IMR-90 (cell line): Measurements from ENCODE around the gene KRT83. TPM values are rescaled to one million over a fixed set of nuclear protein-coding genes. Genes with fewer than 3 reads are reported as not detected.

Experiments used
- ATAC-seq: fragments of 200-7000 bp; cut with Tn5 transposase; 2 replicates; pipeline ENCODE4 v1.9.1; 2020; ENCODE audit warnings: low read depth, mild to moderate bottlenecking, moderate library complexity
- BruUV-seq: library from RNA; stranded (reverse); fragments of 400-500 nt; replicated peaks from 2 replicates; lab custom pipeline; 2021; lab: Mats Ljungman, UMichigan
- CTCF ChIA-PET: fragments of 300-600 bp; formaldehyde crosslinking; extraction: SDS; loops from one replicate; lab custom pipeline; 2021; ENCODE audit warnings: antibody characterized with exemption; lab: Yijun Ruan, JAX
- POLR2A ChIA-PET: fragments of 300-600 bp; sonication (Branson Sonifier 250); formaldehyde crosslinking; loops from one replicate; lab custom pipeline; 2022; ENCODE audit warnings: antibody characterized with exemption; ENCODE audit not compliant: unreplicated experiment; lab: Charles Lee
- DNase-seq: peaks from one replicate; pipeline ENCODE4 v3.0.0; 2013
- H2AFZ ChIP-seq: replicated peaks from 2 replicates; pipeline ENCODE3; 2013; ENCODE audit warnings: low read length, mild to moderate bottlenecking; ENCODE audit not compliant: poor library complexity
- H2AK5ac ChIP-seq: 2 replicates; pipeline ENCODE4 v1.6.1; 2013; ENCODE audit warnings: low read depth, low read length, inconsistent platforms
- H2AK9ac ChIP-seq: replicated peaks from 2 replicates; pipeline ENCODE3; 2013; ENCODE audit warnings: mild to moderate bottlenecking, low read depth, low read length, moderate library complexity; ENCODE audit not compliant: poor library complexity
- H2BK120ac ChIP-seq: 2 replicates; pipeline ENCODE4 v1.6.1; 2013; ENCODE audit warnings: low read depth, low read length, inconsistent platforms
- H2BK15ac ChIP-seq: 3 replicates; pipeline ENCODE4 v1.6.1; 2013; ENCODE audit warnings: low read depth, low read length, inconsistent platforms
- H2BK20ac ChIP-seq: 2 replicates; pipeline ENCODE4 v1.6.1; 2013; ENCODE audit warnings: low read depth, mild to moderate bottlenecking, inconsistent platforms, low read length, moderate library complexity
- H2BK5ac ChIP-seq: 2 replicates; pipeline ENCODE4 v1.6.1; 2013; ENCODE audit warnings: mild to moderate bottlenecking, low read depth, low read length, inconsistent platforms; ENCODE audit not compliant: poor library complexity, severe bottlenecking
- H3K14ac ChIP-seq: replicated peaks from 2 replicates; pipeline ENCODE4 v1.6.1; 2013; ENCODE audit warnings: low read depth, low read length, inconsistent platforms
- H3K18ac ChIP-seq: 2 replicates; pipeline ENCODE4 v1.6.1; 2013; ENCODE audit warnings: low read depth, low read length, control low read depth
- H3K23ac ChIP-seq: 2 replicates; pipeline ENCODE4 v1.6.1; 2013; ENCODE audit warnings: low read depth, low read length, inconsistent platforms
- H3K27ac ChIP-seq: 2 replicates; pipeline ENCODE4 v1.5.1; 2013; ENCODE audit warnings: mild to moderate bottlenecking, control low read depth, low read length; ENCODE audit not compliant: insufficient read depth
- H3K27me3 ChIP-seq: 2 replicates; pipeline ENCODE4 v1.6.1; 2013; ENCODE audit warnings: low read length; ENCODE audit not compliant: control insufficient read depth, insufficient read depth
- H3K36me3 ChIP-seq: 2 replicates; pipeline ENCODE4 v1.6.1; 2013; ENCODE audit warnings: low read length, mixed read lengths; ENCODE audit not compliant: control insufficient read depth, insufficient read depth
- H3K4ac ChIP-seq: 2 replicates; pipeline ENCODE4 v1.6.1; 2013; ENCODE audit warnings: low read depth, low read length, inconsistent platforms
- H3K4me1 ChIP-seq: 2 replicates; pipeline ENCODE4 v1.6.1; 2013; ENCODE audit warnings: low read length, mixed read lengths; ENCODE audit not compliant: control insufficient read depth, insufficient read depth
- H3K4me2 ChIP-seq: 2 replicates; pipeline ENCODE4 v1.6.1; 2013; ENCODE audit warnings: low read depth, mild to moderate bottlenecking, control low read depth, low read length, moderate library complexity
- H3K4me3 ChIP-seq: 2 replicates; pipeline ENCODE4 v1.5.1; 2013; ENCODE audit warnings: low read depth, mild to moderate bottlenecking, control low read depth, low read length, moderate library complexity; ENCODE audit not compliant: insufficient read depth
- H3K56ac ChIP-seq: 2 replicates; pipeline ENCODE4 v1.6.1; 2013; ENCODE audit warnings: low read length, inconsistent platforms; ENCODE audit not compliant: insufficient read depth; ENCODE audit errors: extremely low read depth
- H3K79me1 ChIP-seq, 2 experiments: 2 replicates each; pipeline ENCODE4 v1.6.1; 2013; ENCODE audit warnings: low read length in 2 of 2, inconsistent platforms in 1 of 2, low read depth in 1 of 2
- H3K9ac ChIP-seq: 2 replicates; pipeline ENCODE4 v1.6.1; 2013; ENCODE audit warnings: low read depth, low read length, control low read depth
- H3K9me1 ChIP-seq: 2 replicates; pipeline ENCODE4 v1.6.1; 2013; ENCODE audit warnings: low read length, inconsistent platforms; ENCODE audit not compliant: insufficient read depth
- H3K9me3 ChIP-seq: 2 replicates; pipeline ENCODE4 v1.6.1; 2013; ENCODE audit warnings: low read length; ENCODE audit not compliant: control insufficient read depth, insufficient read depth
- H4K20me1 ChIP-seq: 2 replicates; pipeline ENCODE4 v1.6.1; 2013; ENCODE audit warnings: low read length, inconsistent platforms; ENCODE audit not compliant: insufficient read depth
- H4K5ac ChIP-seq: 2 replicates; pipeline ENCODE4 v1.6.1; 2013; ENCODE audit warnings: mild to moderate bottlenecking, low read depth, low read length, control low read depth
- H4K8ac ChIP-seq, 2 experiments: 2 replicates each; pipeline ENCODE4 v1.6.1; 2013; ENCODE audit warnings: low read depth in 2 of 2, low read length in 2 of 2, control low read depth in 1 of 2, inconsistent platforms in 1 of 2
- H4K91ac ChIP-seq: 2 replicates; pipeline ENCODE4 v1.6.1; 2013; ENCODE audit warnings: low read depth, low read length, inconsistent platforms; ENCODE audit not compliant: insufficient read depth
- BHLHE40 ChIP-seq: fragments of 150-350 bp; IDR thresholded peaks from 2 replicates; pipeline ENCODE4 v1.6.1; 2016; ENCODE audit warnings: mild to moderate bottlenecking, low read depth, low read length
- CEBPB ChIP-seq: IDR thresholded peaks from 2 replicates; pipeline ENCODE4 v1.6.1; 2012; ENCODE audit warnings: low read depth, low read length, improper control_type of control experiment
- CHD1 ChIP-seq: IDR thresholded peaks from 2 replicates; pipeline ENCODE4 v1.6.1; 2012; ENCODE audit warnings: low read depth, low read length, improper control_type of control experiment
- CTCF ChIP-seq: conservative IDR thresholded peaks from 2 replicates; pipeline ENCODE4 v1.5.1; 2012; ENCODE audit warnings: mild to moderate bottlenecking, low read depth, low read length, improper control_type of control experiment
- ELK1 ChIP-seq: fragments of 150-350 bp; IDR thresholded peaks from 2 replicates; pipeline ENCODE4 v1.6.1; 2016; ENCODE audit warnings: low read depth, mild to moderate bottlenecking, low read length, moderate library complexity, borderline replicate concordance
- FOS ChIP-seq: fragments of 150-350 bp; IDR thresholded peaks from 2 replicates; pipeline ENCODE4 v1.6.1; 2016; ENCODE audit warnings: low read depth, low read length
- MAFK ChIP-seq: IDR thresholded peaks from 2 replicates; pipeline ENCODE4 v1.6.1; 2012; ENCODE audit warnings: low read depth, low read length, improper control_type of control experiment
- MAZ ChIP-seq: IDR thresholded peaks from 2 replicates; pipeline ENCODE4 v1.6.1; 2012; ENCODE audit warnings: low read depth, mild to moderate bottlenecking, low read length, improper control_type of control experiment, moderate library complexity, borderline replicate concordance
- MXI1 ChIP-seq: IDR thresholded peaks from 2 replicates; pipeline ENCODE4 v1.6.1; 2012; ENCODE audit warnings: low read depth, mild to moderate bottlenecking, low read length, moderate library complexity, borderline replicate concordance
- NFE2L2 ChIP-seq: fragments of 150-350 bp; IDR thresholded peaks from 2 replicates; pipeline ENCODE4 v1.6.1; 2016; ENCODE audit warnings: low read depth, mild to moderate bottlenecking, low read length
- POLR2A ChIP-seq: IDR thresholded peaks from 2 replicates; pipeline ENCODE4 v1.6.1; 2012; ENCODE audit warnings: mild to moderate bottlenecking, low read depth, low read length
- RAD21 ChIP-seq: IDR thresholded peaks from 2 replicates; pipeline ENCODE4 v1.6.1; 2012; ENCODE audit warnings: low read length, improper control_type of control experiment
- RCOR1 ChIP-seq: IDR thresholded peaks from 2 replicates; pipeline ENCODE4 v1.6.1; 2012; ENCODE audit warnings: mild to moderate bottlenecking, low read length, improper control_type of control experiment; ENCODE audit not compliant: insufficient replicate concordance
- RFX5 ChIP-seq: IDR thresholded peaks from 2 replicates; pipeline ENCODE4 v1.8.0; 2012; ENCODE audit warnings: low read depth, mild to moderate bottlenecking, low read length, moderate library complexity
- SMC3 ChIP-seq: fragments of 150-350 bp; IDR thresholded peaks from 2 replicates; pipeline ENCODE4 v1.6.1; 2016; ENCODE audit warnings: low read depth, mild to moderate bottlenecking, antibody characterized with exemption, low read length, moderate library complexity
- USF2 ChIP-seq: fragments of 150-350 bp; IDR thresholded peaks from 2 replicates; pipeline ENCODE4 v1.6.1; 2017; ENCODE audit warnings: mild to moderate bottlenecking, antibody characterized with exemption, low read length, low read depth
- WGBS, 2 experiments: methylation state at CpG; one replicate each; pipeline versions ENCODE4 v1.1.5 to v1.1.7; 2013; ENCODE audit warnings: missing lambda C conversion rate in 2 of 2; ENCODE audit not compliant: insufficient read length in 1 of 2; ENCODE audit errors: extremely low coverage in 2 of 2; 5-methylcytosine and 5-hydroxymethylcytosine counted together
- dilution Hi-C: fragments of 300-500 bp; cut with HindIII; formaldehyde crosslinking; loops from one replicate; pipeline ENCODE4 v1.14.3; 2018; ENCODE audit warnings: low sequenced_read_pairs; ENCODE audit not compliant: unreplicated experiment
- in situ Hi-C: fragments of 300-500 bp; cut with MboI; formaldehyde crosslinking; loops from 3 replicates; pipeline ENCODE4 v1.14.3; 2019; ENCODE audit warnings: low sequenced_read_pairs, inconsistent platforms, mixed read lengths
- intact Hi-C: fragments of 100-400 bp; cut with micrococcal nuclease; formaldehyde crosslinking; loops from 2 replicates; pipeline ENCODE4 v1.10.0; 2022
- polyA plus RNA-seq, 3 experiments: library from polyadenylated mRNA; depleted of rRNA; stranded (reverse); fragments of >200 nt; gene quantifications; 2 replicates each; pipeline ENCODE4 v1.2.3, GENCODE V29; 2012; ENCODE audit warnings: low replicate concordance in 1 of 3
- total RNA-seq: library from RNA; depleted of rRNA; stranded (reverse); fragments of >200 nt; gene quantifications from 2 replicates; pipeline ENCODE4 v1.2.3, GENCODE V29; 2012

KRT83 gene
- total and polyA plus RNA-seq, 2 of the 4 experiments (the other 2 are of a cell fraction) = not detected

- no peak overlapping the region for H2BK5ac ChIP-seq
- no peak overlapping the region for H3K4me3 ChIP-seq
- H3K56ac ChIP-seq = no peak overlapping the region
- no peak overlapping the region for H3K23ac ChIP-seq
- H2AK9ac ChIP-seq = no peak overlapping the region
- H3K9me3 ChIP-seq = no peaks in the 10 kb centered on the region
- H3K4me2 ChIP-seq = no peak overlapping the region
- ChIA-PET POLR2A (no interaction called here), CTCF (interaction anchor here (0.9 to 1.4 kb wide), 2 partner anchors 11 to 34 kb away, joined by 3 to 9 read pairs; no protein-coding TSS in a partner anchor)
- no peak overlapping the region for H4K91ac ChIP-seq
- intact Hi-C loops (no loop called here), dilution Hi-C loops (no loop called here), in situ Hi-C loops (no loop called here)
- no peak overlapping the region for H3K9ac ChIP-seq
- BruUV-seq = no TSS peak
- H3K4me1 ChIP-seq = no peaks in the 10 kb centered on the region
- H4K8ac ChIP-seq = no peak overlapping the region
- H3K27ac ChIP-seq = no peak overlapping the region
- H3K27me3 ChIP-seq = peaks cover 52% of the 10 kb centered on the region
- H4K20me1 ChIP-seq = no peaks in the 10 kb centered on the region
- no peak overlapping the region for H2AFZ ChIP-seq
- no peak overlapping the region for H2BK120ac ChIP-seq
- H2AK5ac ChIP-seq = no peak overlapping the region
- H3K79me1 ChIP-seq = no peaks in the 10 kb centered on the region
- peaks cover 2% of the 10 kb centered on the region; the same call in 1 of the 2 replicates for H3K9me1 ChIP-seq
- no peak overlapping the region for H4K5ac ChIP-seq
- no peak overlapping the region for H3K4ac ChIP-seq
- no CpG with 5 or more reads among the region's 1 CpG for WGBS, 2 experiments
- H2BK20ac ChIP-seq = no peak overlapping the region
- H3K18ac ChIP-seq = no peak overlapping the region
- TF ChIP-seq SMC3 (no peak), FOS (no peak), CHD1 (no peak), MAZ (no peak), RCOR1 (no peak), RFX5 (no peak), NFE2L2 (no peak), CTCF (no peak), BHLHE40 (no peak), ELK1 (no peak), MXI1 (no peak), RAD21 (no peak), CEBPB (no peak), POLR2A (no peak), MAFK (no peak), USF2 (no peak)
- H3K14ac ChIP-seq = no peak overlapping the region
- H2BK15ac ChIP-seq = no peak overlapping the region
- no peak for DNase-seq
- no peaks in the 10 kb centered on the region for H3K36me3 ChIP-seq
- ATAC-seq = no peak
These were observed 40.4 kb upstream of the KRT83 start for GRCh38 chr12:52361553-52361952.
